Prostate gland (tissue), 2 donors: Measurements from ENCODE around the gene SNRPA1. TPM values are rescaled to one million over a fixed set of nuclear protein-coding genes. Genes with fewer than 3 reads are reported as not detected.

Source experiments
- DNase-seq: peaks from one replicate; pipeline ENCODE4 v3.0.0-alpha.2; 2019; ENCODE audit warnings: low spot score
- H3K27ac ChIP-seq, 2 donors: fragments of 200-600 bp; sonication (generic); 2 replicates each; pipeline ENCODE4 v1.5.1; 2017 to 2019
- H3K27me3 ChIP-seq: fragments of 200-600 bp; sonication (generic); replicated peaks from 2 replicates; pipeline ENCODE4 v1.5.1; 2019; ENCODE audit not compliant: insufficient read depth
- H3K36me3 ChIP-seq, 2 donors: fragments of 200-600 bp; sonication (generic); 1 replicate in 1 of 2; 2 replicates in 1 of 2; pipeline versions ENCODE4 v1.5.1 to v1.8.1; 2017 to 2019
- H3K4me1 ChIP-seq: fragments of 200-600 bp; sonication (generic); replicated peaks from 2 replicates; pipeline ENCODE4 v1.5.1; 2019
- H3K4me3 ChIP-seq, 2 donors: fragments of 200-600 bp; sonication (generic); 2 replicates each; pipeline ENCODE4 v1.5.1; 2017 to 2019
- H3K9me3 ChIP-seq: fragments of 200-600 bp; sonication (generic); 2 replicates; pipeline ENCODE4 v1.5.1; 2017
- POLR2A ChIP-seq: fragments of 450-650 bp; IDR thresholded peaks from one replicate; pipeline ENCODE4 v1.6.1; 2016; ENCODE audit warnings: antibody characterized with exemption, mild to moderate bottlenecking
- POLR2AphosphoS5 ChIP-seq: sonication (generic); formaldehyde crosslinking; IDR thresholded peaks from one replicate; pipeline ENCODE4 v1.6.1; 2017; ENCODE audit warnings: antibody characterized with exemption
- WGBS: methylation state at CpG from one replicate; pipeline ENCODE4 v1.1.5; 2018; 5-methylcytosine and 5-hydroxymethylcytosine counted together
- intact Hi-C: fragments of 100-400 bp; cut with DNase I; formaldehyde crosslinking; loops from one replicate; pipeline ENCODE4 v1.14.2; 2022
- total RNA-seq, 2 donors: library from RNA; depleted of rRNA; stranded (reverse); fragments of >200 nt; gene quantifications; one replicate each; pipeline ENCODE4 v1.1.0, GENCODE V29; 2016
- TF ChIP-seq, protein P1 (sequence below), 4 experiments: fragments of 200-600 bp in 2 of 4; fragments of 450-650 bp in 2 of 4; sonication (generic) in 2 of 4; IDR thresholded peaks; 1 replicate in 3 of 4; 2 replicates in 1 of 4; pipeline ENCODE4 v1.5.1; 2016 to 2019; ENCODE audit warnings: antibody characterized with exemption in 4 of 4, mild to moderate bottlenecking in 2 of 4, moderate library complexity in 2 of 4

The SNRPA1 gene
- total RNA-seq, 2 donors from 2014 or later = 23.6 to 55.3 TPM

DNA sequence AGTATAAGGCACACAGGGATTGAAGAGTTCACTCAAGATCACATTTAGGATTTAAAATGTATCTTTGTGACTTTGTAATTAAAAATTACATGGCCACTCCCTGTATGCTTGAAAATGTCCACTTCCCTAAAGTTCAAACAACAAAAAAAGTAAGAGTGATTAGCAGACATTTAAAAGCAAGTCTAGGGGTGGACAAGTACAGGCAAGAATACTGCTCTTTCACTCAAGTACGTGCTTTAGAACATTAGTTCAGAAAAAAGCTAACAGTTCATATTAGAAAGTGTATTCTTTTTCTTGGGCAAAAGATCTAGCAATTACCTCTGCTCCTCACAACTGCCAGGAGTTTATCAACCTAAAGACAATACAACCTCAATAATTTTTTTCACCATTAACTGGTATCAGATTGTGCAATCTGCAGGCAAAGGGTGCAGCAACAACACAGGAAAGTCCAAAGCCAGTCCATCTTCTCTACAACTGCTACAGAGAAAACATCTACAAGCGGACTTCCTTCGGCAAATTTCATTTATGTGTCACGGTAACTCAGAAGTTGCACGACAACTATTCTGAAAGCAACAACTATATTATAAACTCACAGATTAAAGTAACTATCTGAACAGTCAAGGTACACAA is 61.3 kb downstream of the SNRPA1 start:
- intact Hi-C loops = no loop called here
- Histone ChIP-seq H3K36me3 (peaks cover 0 to 4% of the 10 kb centered on the region in 2 donors), H3K4me1 (peaks cover 21% of the 10 kb centered on the region), H3K4me3 (no peak overlapping the region), H3K9me3 (no peaks in the 10 kb centered on the region), H3K27me3 (no peaks in the 10 kb centered on the region), H3K27ac (peak overlapping the region; percentile 3 to 69)
- 31% methylated on average over 5 of the region's 5 CpGs for WGBS
- no peak for DNase-seq
- TF ChIP-seq POLR2AphosphoS5 (no peak), POLR2A (no peak)
- TF ChIP-seq, protein P1, sequence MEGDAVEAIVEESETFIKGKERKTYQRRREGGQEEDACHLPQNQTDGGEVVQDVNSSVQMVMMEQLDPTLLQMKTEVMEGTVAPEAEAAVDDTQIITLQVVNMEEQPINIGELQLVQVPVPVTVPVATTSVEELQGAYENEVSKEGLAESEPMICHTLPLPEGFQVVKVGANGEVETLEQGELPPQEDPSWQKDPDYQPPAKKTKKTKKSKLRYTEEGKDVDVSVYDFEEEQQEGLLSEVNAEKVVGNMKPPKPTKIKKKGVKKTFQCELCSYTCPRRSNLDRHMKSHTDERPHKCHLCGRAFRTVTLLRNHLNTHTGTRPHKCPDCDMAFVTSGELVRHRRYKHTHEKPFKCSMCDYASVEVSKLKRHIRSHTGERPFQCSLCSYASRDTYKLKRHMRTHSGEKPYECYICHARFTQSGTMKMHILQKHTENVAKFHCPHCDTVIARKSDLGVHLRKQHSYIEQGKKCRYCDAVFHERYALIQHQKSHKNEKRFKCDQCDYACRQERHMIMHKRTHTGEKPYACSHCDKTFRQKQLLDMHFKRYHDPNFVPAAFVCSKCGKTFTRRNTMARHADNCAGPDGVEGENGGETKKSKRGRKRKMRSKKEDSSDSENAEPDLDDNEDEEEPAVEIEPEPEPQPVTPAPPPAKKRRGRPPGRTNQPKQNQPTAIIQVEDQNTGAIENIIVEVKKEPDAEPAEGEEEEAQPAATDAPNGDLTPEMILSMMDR (IDR thresholded peaks at IDR 0.05) = no peak

GRCh38 chr15:101232677-101233076 is 62.4 kb downstream of the SNRPA1 start:
- peaks cover 21% of the 10 kb centered on the region for H3K4me1 ChIP-seq
- no peaks in the 10 kb centered on the region for H3K27me3 ChIP-seq
- H3K9me3 ChIP-seq = no peaks in the 10 kb centered on the region
- intact Hi-C loops = no loop called here
- TF ChIP-seq POLR2A (no peak), POLR2AphosphoS5 (no peak)
- TF ChIP-seq, protein P1 (IDR thresholded peaks at IDR 0.05) = no peak
- no peak for DNase-seq
- WGBS = 11% methylated on average over 3 of the region's 5 CpGs
- H3K4me3 ChIP-seq = no peak overlapping the region
- peak overlapping the region; percentile 3 to 69 for H3K27ac ChIP-seq
- peaks cover 0 to 4% of the 10 kb centered on the region in 2 donors for H3K36me3 ChIP-seq

Other genes starting within 250 kb of the SNRPA1 start
- gene CHSY1, start 43.2 kb downstream of the SNRPA1 start, total RNA-seq = 10 to 100 TPM; 30.4 to 46.4 TPM
- gene SELENOS, start 17.8 kb downstream of the SNRPA1 start, total RNA-seq = 100 to 1,000 TPM in 1 of 2 donors, 10 to 100 TPM in 1; 66.9 to 100 TPM
- 10 to 100 TPM in 1 of 2 donors, 1 to 10 TPM in 1; 4.4 to 84.1 TPM for gene PCSK6, start 194.5 kb upstream of the SNRPA1 start, total RNA-seq